Stimulated activated CD4-positive, alpha-beta T cell treated with anti-CD3 and anti-CD28 coated beads, Interleukin-1b, Interleukin-23, amount 100 ng/mL, for 1 hour (primary cell): Measurements from ENCODE around the gene CERS4.
"Not testable (repeated sequence)": the region's sequence is repeated elsewhere in the genome, so short reads cannot be mapped to it uniquely, and the experiment has no call there.

Experiments
- DNase-seq, 2 donors: peaks; one replicate each; pipeline ENCODE4 v3.0.0-alpha.2; 2020; ENCODE audit warnings: low read depth in 2 of 2

CERS4 gene

GRCh38 chr19:8210421-8211101 lies 1.4 kb downstream of the CERS4 start:
- no peak for DNase-seq

- no peak for DNase-seq
Measured at GRCh38 chr19:8212212-8212611, 3.0 kb downstream of the CERS4 start.

- no peak for DNase-seq
Measured at GRCh38 chr19:8212916-8213315, 3.7 kb downstream of the CERS4 start.

- no peak for DNase-seq
Measured at GRCh38 chr19:8213827-8214672, 4.9 kb downstream of the CERS4 start.

- no peak for DNase-seq
Measured at GRCh38 chr19:8214802-8215201, 5.6 kb downstream of the CERS4 start.

GRCh38 chr19:8215783-8216182 lies 6.6 kb downstream of the CERS4 start:
- no peak for DNase-seq

- DNase-seq, result no peak
Measured at GRCh38 chr19:8216357-8216756, 7.2 kb downstream of the CERS4 start.

GRCh38 chr19:8218127-8218526 lies 9.0 kb downstream of the CERS4 start:
- not testable (repeated sequence) for DNase-seq

GRCh38 chr19:8220481-8220880 lies 11.3 kb downstream of the CERS4 start:
- no peak for DNase-seq

GRCh38 chr19:8221161-8221560 lies 12.0 kb downstream of the CERS4 start:
- DNase-seq, result no peak

GRCh38 chr19:8223442-8223841 lies 14.3 kb downstream of the CERS4 start:
- not testable (repeated sequence) for DNase-seq

GRCh38 chr19:8224394-8225145 lies 15.4 kb downstream of the CERS4 start:
- DNase-seq, result no peak

GRCh38 chr19:8231073-8231604 lies 22.0 kb downstream of the CERS4 start:
- DNase-seq, result no peak

GRCh38 chr19:8233370-8233769 lies 24.2 kb downstream of the CERS4 start:
- no peak for DNase-seq

- no peak for DNase-seq
Measured at GRCh38 chr19:8237026-8237425, 27.9 kb downstream of the CERS4 start.

GRCh38 chr19:8238251-8238650 lies 29.1 kb downstream of the CERS4 start:
- DNase-seq, result no peak

GRCh38 chr19:8239528-8240273 lies 30.5 kb downstream of the CERS4 start:
- no peak for DNase-seq

- peak in 1 of 2 donors; percentile 6 for DNase-seq
Measured at GRCh38 chr19:8240274-8241229, 31.4 kb downstream of the CERS4 start.

- DNase-seq, result no peak
Measured at GRCh38 chr19:8241646-8242045, 32.5 kb downstream of the CERS4 start.

GRCh38 chr19:8242211-8242821 lies 33.1 kb downstream of the CERS4 start:
- no peak for DNase-seq
